HG03064 (cell line): ENCODE results near the gene CKS2.

Source experiments
- ATAC-seq: cut with Tn5 transposase; IDR thresholded peaks from one replicate; pipeline ENCODE4 v1.9.1; 2021; ENCODE audit warnings: low read depth; ENCODE audit not compliant: unreplicated experiment

CKS2 gene

GRCh38 chr9:89363921-89364665, 53.1 kb downstream of the CKS2 start:
- ATAC-seq: no peak

GRCh38 chr9:89364666-89365531, 53.9 kb downstream of the CKS2 start:
- ATAC-seq: no peak

- ATAC-seq: no peak
Observed at GRCh38 chr9:89365532-89365912, 54.5 kb downstream of the CKS2 start.
